Hematopoietic multipotent progenitor cell (in vitro differentiated cells): ENCODE results near the gene SPAST. TPM values are rescaled to one million over a fixed set of nuclear protein-coding genes. Genes with fewer than 3 reads are reported as not detected.
"Not testable (repeated sequence)": the region's sequence is repeated elsewhere in the genome, so short reads cannot be mapped to it uniquely, and the experiment has no call there.

Experiments
- DNase-seq, 3 donors: peaks; one replicate each; pipeline ENCODE4 v3.0.0-alpha.2; 2011 to 2015; ENCODE audit warnings: low read depth in 2 of 3, low spot score in 2 of 3
- total RNA-seq: library from RNA; depleted of rRNA; stranded (reverse); fragments of >200 nt; gene quantifications from one replicate; pipeline ENCODE4 v1.2.3, GENCODE V29; 2012

Gene SPAST, protein sequence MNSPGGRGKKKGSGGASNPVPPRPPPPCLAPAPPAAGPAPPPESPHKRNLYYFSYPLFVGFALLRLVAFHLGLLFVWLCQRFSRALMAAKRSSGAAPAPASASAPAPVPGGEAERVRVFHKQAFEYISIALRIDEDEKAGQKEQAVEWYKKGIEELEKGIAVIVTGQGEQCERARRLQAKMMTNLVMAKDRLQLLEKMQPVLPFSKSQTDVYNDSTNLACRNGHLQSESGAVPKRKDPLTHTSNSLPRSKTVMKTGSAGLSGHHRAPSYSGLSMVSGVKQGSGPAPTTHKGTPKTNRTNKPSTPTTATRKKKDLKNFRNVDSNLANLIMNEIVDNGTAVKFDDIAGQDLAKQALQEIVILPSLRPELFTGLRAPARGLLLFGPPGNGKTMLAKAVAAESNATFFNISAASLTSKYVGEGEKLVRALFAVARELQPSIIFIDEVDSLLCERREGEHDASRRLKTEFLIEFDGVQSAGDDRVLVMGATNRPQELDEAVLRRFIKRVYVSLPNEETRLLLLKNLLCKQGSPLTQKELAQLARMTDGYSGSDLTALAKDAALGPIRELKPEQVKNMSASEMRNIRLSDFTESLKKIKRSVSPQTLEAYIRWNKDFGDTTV
- total RNA-seq = 14.5 TPM

DNA sequence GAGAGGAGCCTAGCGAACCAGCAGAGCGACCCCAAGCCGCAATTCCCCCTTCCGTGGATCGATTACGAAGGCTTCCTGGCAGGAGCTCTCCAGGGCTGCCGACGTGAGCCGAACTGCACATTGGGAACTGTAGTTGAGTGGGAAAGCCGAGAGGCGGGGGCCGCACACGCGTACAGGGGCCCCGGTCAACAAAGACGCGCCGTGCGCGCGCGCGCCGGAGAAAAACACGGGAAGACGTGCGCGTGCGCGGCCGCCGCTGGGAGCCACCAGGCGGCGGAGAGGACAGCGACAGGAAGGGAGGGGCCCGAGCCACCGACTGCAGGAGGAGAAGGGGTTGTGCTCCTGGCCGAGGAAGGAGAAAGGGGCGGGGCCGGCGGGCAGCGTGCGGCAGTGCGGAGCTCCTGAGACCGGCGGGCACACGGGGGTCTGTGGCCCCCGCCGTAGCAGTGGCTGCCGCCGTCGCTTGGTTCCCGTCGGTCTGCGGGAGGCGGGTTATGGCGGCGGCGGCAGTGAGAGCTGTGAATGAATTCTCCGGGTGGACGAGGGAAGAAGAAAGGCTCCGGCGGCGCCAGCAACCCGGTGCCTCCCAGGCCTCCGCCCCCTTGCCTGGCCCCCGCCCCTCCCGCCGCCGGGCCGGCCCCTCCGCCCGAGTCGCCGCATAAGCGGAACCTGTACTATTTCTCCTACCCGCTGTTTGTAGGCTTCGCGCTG is at the start of gene SPAST:
Gene SPAST (plus strand): TSS at position 247 of the 711 bp plus-strand sequence. CDS start 276 bp downstream, at position 523.
- peak; percentile 92 to 98 (median 97) for DNase-seq

DNA sequence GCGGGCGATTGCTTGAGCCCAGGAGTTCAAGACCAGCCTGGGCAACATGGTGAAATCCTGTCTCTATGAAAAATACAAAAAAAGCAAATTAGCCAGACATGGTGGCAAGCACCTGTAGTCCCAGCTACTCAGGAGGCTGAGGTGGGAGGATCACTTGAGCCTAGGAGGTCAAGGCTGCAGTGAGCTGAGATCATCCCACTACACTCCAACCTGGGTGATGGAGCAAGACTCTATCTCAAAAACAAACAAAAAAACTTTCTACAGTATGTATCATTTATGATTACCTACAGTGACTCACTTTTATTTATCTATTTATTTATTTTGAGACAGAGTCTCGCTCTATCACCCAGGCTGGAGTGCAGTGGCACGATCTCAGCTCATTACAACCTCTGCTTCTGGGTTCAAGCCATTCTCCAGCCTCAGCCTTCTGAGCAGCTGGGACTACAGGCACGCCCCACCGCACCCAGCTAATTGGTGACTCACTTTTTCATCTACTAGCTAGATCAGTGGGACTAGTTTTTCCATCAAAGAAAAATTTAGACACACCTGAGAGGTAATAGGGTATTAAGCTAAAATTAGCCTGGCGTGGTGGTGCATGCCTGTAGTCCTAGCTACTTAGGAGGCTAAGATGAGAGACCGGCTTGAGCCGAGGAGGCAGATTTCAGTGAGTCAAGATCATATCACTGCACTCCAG is 44.4 kb upstream of the SPAST start:
- not testable (repeated sequence) for DNase-seq

- not testable (repeated sequence) for DNase-seq
These were observed 29.0 kb upstream of the SPAST start for GRCh38 chr2:32034198-32034887.

DNA sequence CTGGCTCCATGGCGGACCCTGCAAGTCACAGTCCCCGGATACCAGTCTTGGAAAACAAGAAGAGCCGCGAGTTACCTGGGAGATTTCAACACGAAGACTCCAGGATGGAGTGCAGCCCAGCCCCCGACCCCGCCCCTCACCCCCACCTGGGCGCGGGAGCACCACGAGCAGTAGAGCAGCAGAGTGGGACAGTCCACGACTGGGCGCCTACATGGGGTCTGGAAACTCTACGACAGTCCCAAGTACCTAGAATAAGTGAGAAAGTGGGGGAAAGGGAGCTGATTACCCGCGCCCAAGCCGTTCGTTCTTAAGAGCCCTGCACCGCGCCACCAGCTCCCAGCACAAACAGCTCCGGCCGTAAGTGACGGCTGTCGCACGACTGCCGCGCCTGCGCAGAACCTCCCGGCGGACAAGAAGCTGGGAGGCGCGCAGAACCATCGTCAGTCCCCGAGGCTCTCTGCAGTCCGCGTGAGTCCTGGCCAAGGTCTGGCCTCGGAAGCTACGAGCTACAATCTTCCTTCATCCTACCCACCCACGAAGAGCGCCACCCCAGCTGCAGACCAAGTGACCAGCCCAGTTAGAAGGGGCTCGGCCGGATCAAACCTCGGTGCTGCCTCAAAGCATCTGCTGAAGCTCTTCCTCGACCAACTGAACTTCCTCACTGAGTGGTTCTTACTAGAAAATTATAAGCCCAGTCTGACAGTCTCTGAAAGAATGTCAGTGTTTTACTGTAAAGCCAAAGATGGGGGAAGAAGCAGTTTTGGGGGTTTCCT is 23.7 kb upstream of the SPAST start, which contains the start of gene DPY30:
Gene DPY30 (minus strand): TSS at position 359 of the 773 bp plus-strand sequence. CDS start 349 bp downstream, at position 10.
- DNase-seq = peak; percentile 77 to 94 (median 92)

GRCh38 chr2:32043561-32043960 is 19.8 kb upstream of the SPAST start:
- no peak for DNase-seq

DNA sequence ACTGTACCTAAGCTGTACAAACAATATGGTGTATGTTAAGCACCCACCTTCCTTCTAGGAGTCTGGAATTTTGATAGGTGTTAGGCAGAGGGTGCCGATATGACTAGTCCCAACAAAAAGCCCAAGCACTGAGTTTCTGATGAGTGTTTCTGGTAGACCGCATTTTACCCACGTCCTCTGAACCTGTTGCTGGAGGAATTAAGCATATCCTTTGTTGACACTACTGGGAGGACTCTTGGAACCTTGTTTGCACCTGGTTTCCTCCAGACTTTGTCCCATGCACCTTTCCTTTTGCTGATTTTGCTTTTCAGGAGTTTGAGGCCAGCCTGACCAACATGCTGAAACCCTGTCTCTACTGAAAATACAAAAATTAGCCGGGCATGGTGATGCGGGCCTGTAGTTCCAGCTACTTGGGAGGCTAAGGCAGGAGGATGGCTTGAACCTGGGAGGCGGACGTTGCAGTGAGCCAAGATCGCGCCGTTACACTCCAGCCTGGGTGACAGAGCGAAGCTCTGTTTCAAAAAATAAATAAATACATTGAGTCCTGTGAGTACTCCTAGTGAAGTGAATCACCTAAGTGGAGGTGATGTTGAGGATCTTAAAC is 11.4 kb upstream of the SPAST start:
- no peak for DNase-seq

DNA sequence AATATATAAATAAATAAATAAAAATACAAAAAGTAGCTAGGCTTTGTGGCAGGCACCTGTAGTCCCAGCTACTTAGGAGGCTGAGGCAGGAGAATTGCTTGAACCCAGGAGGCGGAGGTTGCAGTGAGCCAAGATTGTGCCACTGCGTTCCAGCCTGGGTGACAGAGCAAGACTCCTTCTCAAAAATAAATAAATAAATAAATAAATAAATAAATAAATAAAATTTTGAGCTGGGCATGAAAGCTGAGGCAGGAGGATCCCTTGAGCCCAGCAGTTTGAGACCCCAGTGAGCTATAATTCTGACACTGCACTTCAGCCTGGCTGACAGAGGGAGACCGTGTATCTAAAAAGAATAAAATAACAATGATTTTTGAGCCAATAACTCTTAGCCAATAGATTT is 8.8 kb upstream of the SPAST start:
- DNase-seq = not testable (repeated sequence)

GRCh38 chr2:32058130-32058529 is 5.2 kb upstream of the SPAST start:
- no peak for DNase-seq

DNA sequence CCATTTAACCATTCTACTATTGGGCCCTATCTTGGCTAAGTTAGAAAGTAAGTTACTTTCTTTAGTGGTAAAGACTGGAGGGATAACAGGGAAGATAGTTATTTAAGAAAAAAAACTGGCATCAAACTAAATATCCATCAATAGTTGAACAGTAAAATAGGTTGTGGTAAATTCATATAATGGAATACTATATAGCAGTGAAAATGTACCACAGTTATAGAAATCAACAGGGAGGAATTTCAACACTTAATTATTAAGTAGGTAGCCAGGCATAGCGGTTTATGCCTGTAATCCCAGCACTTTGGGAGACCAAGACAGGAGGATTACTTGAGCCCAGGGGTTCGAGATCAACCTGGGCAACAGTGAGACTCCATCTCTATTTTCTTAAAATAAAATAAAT is 3.1 kb upstream of the SPAST start:
- no peak for DNase-seq

GRCh38 chr2:32061430-32061829 is 1.9 kb upstream of the SPAST start:
- DNase-seq = no peak

DNA sequence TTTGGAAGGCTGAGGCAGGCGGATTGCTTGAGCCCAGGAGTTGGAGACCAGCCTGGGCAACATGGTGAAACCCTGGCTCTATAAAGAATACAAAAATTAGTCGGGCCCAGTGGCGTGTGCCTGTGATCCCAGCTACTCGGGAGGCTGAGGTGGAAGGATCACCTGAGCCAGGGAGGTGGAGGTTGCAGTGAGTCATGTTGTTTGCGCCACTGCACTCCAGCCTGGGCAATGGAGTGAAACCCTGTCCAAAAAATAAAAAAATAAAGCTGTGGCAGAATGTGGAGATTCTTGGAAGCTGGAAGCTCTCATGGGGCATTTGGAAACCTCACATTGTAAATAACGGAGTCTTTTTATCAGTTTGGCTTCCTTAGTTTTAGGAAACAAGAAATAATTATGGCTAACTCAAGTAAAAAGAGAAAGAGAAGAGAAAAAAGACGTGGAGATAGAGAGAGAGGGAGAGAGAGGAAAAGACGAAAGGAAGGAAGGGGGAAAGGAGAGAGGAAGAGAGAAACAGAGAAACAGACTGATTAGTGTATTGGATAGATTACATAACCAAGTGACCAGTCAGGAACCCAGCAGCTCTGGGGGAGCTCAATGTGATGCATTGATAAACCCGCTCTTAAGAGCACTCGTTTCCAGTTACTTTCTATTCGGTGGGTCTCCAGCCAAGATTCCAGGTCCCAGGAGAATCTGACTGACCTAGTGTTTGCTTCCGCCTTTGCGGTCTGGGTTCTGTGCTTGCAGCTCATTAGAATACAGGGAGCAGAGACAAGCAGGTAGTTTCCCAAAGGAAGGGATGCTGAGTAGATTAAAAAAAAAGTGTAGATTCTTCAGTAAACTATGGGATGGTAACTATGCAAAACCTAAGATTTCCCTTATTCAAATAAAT is 1.1 kb upstream of the SPAST start:
- DNase-seq = peak in 2 of 3 donors; percentile 8 to 12

GRCh38 chr2:32064021-32064601 is 755 bp downstream of the SPAST start:
- peak in 2 of 3 donors; percentile 6 to 9 for DNase-seq

GRCh38 chr2:32064713-32065112 is 1.4 kb downstream of the SPAST start:
- DNase-seq = no peak

DNA sequence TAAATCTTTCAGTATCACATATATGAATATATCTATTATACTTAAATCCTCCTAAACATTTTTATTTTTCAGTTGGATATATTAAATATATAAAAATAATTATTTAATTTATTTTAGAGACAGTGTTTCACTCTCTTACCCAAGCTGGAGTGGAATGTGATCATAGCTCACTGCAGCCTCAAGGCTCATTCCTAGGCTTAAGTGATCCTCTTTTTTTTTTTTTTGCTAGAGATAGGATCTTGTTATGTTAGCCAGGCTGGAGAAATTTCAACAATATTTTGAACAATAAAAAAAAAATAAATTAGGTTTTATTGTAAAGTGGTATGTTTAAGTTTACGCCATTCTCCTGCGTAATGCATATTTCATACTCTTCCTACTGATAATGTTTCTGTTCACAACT is 4.2 kb downstream of the SPAST start:
- no peak for DNase-seq

GRCh38 chr2:32074134-32074506 is 10.8 kb downstream of the SPAST start:
- DNase-seq = no peak

DNA sequence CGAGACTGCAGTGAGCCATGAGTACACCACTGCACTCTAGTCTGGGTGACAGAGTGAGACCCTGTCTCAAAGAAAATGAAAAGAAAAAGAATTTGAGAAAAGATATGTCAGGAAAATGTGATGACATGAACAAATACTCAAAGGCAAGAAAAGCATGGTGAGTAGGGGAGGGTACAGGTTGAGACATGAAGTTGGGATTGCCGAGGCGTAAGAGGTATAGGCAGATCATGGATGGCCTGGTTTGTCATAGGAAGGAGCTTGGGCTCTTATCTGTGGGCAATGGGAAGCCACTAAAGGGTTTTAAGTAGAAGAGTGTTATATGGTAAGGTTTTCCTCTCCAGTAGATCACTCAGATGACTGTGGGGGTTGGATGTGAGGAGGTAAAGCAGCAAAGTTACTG is 32.3 kb downstream of the SPAST start:
- no peak for DNase-seq

DNA sequence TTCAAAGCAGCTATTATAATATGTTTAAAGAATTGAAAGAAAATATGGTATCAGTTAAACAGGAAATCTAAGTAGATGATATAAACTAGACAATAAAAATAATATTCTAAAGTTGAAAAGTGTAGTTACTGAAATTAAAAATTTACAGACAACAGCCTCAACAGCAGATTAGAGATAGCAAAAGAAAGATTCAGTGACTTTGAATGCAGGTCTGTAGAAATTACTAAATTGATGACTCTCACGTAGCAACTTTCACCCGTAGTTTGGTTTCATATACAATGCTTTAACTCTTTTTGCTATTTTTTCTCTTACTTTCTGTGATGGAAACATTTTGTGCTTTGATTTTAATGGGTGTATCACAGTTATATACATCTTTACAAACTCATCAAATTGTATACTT is 44.8 kb downstream of the SPAST start:
- DNase-seq = no peak

- DNase-seq = no peak
These were observed 54.7 kb downstream of the SPAST start for GRCh38 chr2:32118055-32118454.
